ENCODE data around the gene TIAM1.

TIAM1 gene

GRCh38 chr21:31376301-31376700 lies 32.2 kb upstream of the TIAM1 start:
- ChIA-PET CTCF (interaction anchor here (0.7 kb wide), 1 partner anchor 48 kb away, joined by 3 read pairs; no protein-coding TSS in a partner anchor), POLR2A (no interaction called here)
- TF ChIP-seq CTCF (IDR thresholded peaks at IDR 0.05; ENCODE audit: insufficient read depth, low read length, missing control alignments) = no peak
- no peak overlapping the region for H3K4me3 ChIP-seq (ENCODE audit: low read depth, low read length)
- no peak for DNase-seq (ENCODE audit: low read depth, low spot score)

- DNase-seq (ENCODE audit: low read depth, low spot score) = no peak
- H3K4me3 ChIP-seq (ENCODE audit: low read depth, low read length) = no peak overlapping the region
- TF ChIP-seq CTCF (IDR thresholded peaks at IDR 0.05; ENCODE audit: insufficient read depth, low read length, missing control alignments) = no peak
- POLR2A ChIA-PET = no interaction called here
- CTCF ChIA-PET = interaction anchor here (1.0 to 1.4 kb wide), 2 partner anchors 10 to 202 kb away, joined by 3 to 4 read pairs; no protein-coding TSS in a partner anchor
Measured at GRCh38 chr21:31374395-31374794, 30.3 kb upstream of the TIAM1 start.

GRCh38 chr21:31372471-31372765 lies 28.4 kb upstream of the TIAM1 start:
- DNase-seq (ENCODE audit: low read depth, low spot score) = no peak
- TF ChIP-seq CTCF (IDR thresholded peaks at IDR 0.05; ENCODE audit: insufficient read depth, low read length, missing control alignments) = no peak
- ChIA-PET CTCF (interaction anchor here (0.9 kb wide), 1 partner anchor 24 kb away, joined by 3 read pairs; no protein-coding TSS in a partner anchor), POLR2A (interaction anchor here (0.7 kb wide), 1 partner anchor 54 kb away, joined by 3 read pairs; no protein-coding TSS in a partner anchor)
- no peak overlapping the region for H3K4me3 ChIP-seq (ENCODE audit: low read depth, low read length)

GRCh38 chr21:31371715-31372470 lies 27.8 kb upstream of the TIAM1 start:
- DNase-seq (ENCODE audit: low read depth, low spot score) = no peak
- H3K4me3 ChIP-seq (ENCODE audit: low read depth, low read length) = no peak overlapping the region
- TF ChIP-seq CTCF (IDR thresholded peaks at IDR 0.05; ENCODE audit: insufficient read depth, low read length, missing control alignments) = no peak
- ChIA-PET CTCF (interaction anchor here (0.9 kb wide), 1 partner anchor 24 kb away, joined by 3 read pairs; no protein-coding TSS in a partner anchor), POLR2A (interaction anchor here (0.7 kb wide), 1 partner anchor 55 kb away, joined by 3 read pairs; no protein-coding TSS in a partner anchor)

- POLR2A ChIA-PET = no interaction called here
- TF ChIP-seq CTCF (IDR thresholded peaks at IDR 0.05; ENCODE audit: insufficient read depth, low read length, missing control alignments) = no peak
- no peak overlapping the region for H3K4me3 ChIP-seq (ENCODE audit: low read depth, low read length)
- CTCF ChIA-PET = no interaction called here
- no peak for DNase-seq (ENCODE audit: low read depth, low spot score)
Measured at GRCh38 chr21:31370893-31371544, 27.0 kb upstream of the TIAM1 start.

- CTCF ChIA-PET = no interaction called here
- no peak for DNase-seq (ENCODE audit: low read depth, low spot score)
- POLR2A ChIA-PET = no interaction called here
- H3K4me3 ChIP-seq (ENCODE audit: low read depth, low read length) = no peak overlapping the region
- no peak for TF ChIP-seq CTCF (IDR thresholded peaks at IDR 0.05; ENCODE audit: insufficient read depth, low read length, missing control alignments)
Measured at GRCh38 chr21:31370281-31370892, 26.3 kb upstream of the TIAM1 start.

All from AG04449 (cell line).